Fibroblast of upper back skin (primary cell): ENCODE measurements around the gene RNF144A.

Experiments
- DNase-seq: peaks from one replicate; pipeline ENCODE4 v3.0.0-alpha.2; 2013

Gene RNF144A

GRCh38 chr2:6951046-6951445 lies 33.8 kb downstream of the RNF144A start:
- DNase-seq: no peak

- peak; percentile 64 for DNase-seq
Measured at GRCh38 chr2:6952101-6952500, 34.9 kb downstream of the RNF144A start.

DNA sequence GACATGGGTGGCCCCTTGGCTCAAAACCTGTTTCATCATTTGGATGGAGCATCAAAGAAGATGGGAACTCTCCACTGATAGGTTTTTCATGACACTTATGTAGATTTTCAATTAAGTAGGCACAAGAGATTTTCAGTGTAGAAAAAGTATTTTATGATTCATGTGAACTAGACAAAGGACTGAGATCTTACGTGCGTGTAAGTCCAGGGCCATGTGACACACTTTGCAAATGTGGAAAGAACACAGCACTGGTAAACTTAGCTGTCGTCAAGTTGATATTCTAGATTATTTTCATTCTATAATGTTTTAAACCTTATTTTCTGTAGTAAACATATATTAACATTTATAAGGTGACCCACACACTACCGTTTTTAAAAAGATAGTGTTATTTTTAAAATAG lies 37.4 kb downstream of the RNF144A start:
- DNase-seq: no peak

- DNase-seq: no peak
Measured at GRCh38 chr2:6955511-6956136, 38.4 kb downstream of the RNF144A start.

DNA sequence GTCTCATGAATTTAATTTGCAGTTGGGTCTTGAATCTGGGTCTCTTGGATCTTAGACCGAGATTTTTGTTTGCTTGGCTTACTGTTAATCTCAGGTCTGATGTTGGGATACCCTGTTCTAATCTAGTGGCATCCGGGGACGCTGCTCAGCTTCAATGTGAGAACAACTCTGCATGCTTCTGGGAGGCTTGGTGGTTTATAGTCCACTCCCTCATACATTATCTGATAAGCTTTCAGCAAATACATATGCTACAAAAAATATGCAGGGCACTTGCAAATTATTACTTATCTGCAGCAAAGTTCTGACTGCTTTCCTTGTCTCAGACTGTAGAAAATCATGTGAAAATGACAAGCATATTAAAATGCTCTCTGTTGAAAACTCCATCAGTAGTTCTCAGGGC lies 39.4 kb downstream of the RNF144A start:
- no peak for DNase-seq

DNA sequence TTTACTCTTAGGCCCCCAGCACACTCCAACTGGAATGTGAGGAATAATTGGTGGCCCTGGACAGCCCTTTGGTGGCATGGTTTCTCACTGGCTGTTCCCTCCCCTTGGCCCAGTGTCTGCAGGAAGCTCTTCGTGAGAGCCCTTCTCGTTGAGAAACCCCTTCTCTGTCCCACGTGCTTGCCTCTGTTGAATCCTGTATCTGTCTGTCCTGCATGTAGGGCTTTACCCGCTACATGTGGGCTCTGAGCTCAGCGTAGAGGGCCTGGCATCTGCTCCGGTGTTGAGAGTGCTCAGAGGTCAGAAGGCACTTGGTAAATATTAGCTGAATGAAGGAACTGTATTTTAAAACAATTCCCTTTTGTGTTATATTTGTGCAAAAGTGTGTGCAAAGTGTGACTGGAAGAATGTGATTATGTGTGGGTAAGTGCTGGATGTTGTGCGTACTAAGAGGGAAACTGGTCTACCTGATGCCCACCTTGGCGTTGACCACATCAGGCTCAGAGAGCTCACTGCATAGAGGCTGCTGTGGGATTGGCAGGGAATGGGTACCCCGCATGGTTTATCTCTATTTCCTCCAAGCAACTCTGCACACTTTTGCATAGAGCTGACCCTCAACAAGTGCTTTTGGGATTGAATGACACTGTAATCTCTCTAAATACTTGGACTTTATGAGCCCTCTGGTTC lies 40.0 kb downstream of the RNF144A start:
- no peak for DNase-seq

GRCh38 chr2:6957910-6958615 lies 40.9 kb downstream of the RNF144A start:
- no peak for DNase-seq

GRCh38 chr2:6958616-6959235 lies 41.5 kb downstream of the RNF144A start:
- no peak for DNase-seq

DNA sequence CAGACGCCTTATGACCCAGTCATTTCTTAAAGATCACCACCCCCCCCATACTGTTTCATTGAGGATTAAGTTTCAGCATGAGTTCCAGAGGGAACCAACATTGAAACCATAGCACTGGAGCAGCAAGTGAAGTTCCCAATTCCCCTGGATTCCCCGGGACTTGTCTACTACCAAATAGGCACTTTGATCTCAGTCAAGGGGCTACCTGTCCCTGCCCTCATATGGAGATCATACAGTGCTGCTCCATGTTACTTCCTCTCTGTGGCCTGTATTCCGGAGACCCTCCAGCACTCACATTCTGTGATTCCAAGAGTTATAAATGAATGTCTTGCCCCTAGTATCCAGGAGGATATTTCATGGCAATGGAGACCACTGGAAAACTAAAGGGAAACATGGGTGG lies 42.5 kb downstream of the RNF144A start:
- DNase-seq: no peak

DNA sequence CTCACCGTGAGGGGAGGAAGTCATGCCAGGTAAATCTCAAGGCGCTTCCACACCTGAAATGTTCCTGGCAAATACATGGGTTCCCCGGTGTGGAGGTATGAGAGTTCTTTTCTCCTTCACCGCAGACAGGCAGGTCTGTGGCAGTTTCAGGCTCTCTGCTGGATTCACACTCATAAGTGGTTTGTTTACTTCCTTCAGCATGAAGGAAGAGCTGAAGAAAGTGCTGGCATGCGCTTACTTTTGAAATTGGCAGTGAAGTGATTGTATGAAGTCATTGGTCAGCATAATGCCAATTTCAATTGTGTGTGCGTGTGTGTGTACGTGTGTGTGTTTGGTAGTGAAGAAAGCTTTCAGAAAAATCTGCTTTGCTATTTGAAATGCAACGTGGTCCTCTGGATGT lies 43.4 kb downstream of the RNF144A start:
- DNase-seq: peak; percentile 29

- DNase-seq: no peak
Measured at GRCh38 chr2:6963727-6964126, 46.5 kb downstream of the RNF144A start.

DNA sequence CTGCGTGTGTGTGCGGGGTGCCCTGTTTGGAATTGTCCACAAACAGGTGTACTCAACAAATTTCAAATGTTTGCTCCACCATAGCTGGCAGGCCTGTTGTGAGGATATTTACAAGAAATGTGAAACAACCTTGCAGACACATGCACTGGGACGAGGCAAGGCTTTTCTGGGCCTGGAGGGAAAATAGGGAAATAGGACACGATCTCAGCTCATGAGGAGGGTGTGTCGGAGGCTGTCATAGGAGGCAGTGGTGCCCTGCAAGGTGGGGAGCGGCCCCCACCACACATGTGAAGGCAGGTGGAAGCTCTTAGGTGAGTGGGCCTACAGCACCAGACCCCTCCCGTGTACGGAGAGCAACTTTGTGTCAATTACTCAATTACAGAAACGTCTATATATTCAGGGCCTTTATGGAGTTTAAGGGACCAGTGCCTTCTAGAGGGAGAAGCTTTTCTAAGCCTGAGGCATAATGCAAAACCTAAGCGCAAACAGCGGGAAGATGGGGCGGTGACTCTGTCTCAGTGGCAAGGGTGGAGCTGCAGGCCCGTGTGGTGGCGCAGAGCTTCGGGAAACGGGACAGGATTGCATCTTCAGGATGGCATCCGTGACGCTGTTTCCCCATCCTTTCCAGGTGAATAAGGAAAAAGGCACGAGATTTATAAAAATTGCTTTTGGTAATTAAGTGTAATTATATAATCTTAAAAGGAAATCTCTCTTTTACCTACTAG lies 48.0 kb downstream of the RNF144A start:
- no peak for DNase-seq

- DNase-seq: no peak
Measured at GRCh38 chr2:6966446-6966940, 49.3 kb downstream of the RNF144A start.

GRCh38 chr2:6967301-6967700 lies 50.1 kb downstream of the RNF144A start:
- DNase-seq: no peak

DNA sequence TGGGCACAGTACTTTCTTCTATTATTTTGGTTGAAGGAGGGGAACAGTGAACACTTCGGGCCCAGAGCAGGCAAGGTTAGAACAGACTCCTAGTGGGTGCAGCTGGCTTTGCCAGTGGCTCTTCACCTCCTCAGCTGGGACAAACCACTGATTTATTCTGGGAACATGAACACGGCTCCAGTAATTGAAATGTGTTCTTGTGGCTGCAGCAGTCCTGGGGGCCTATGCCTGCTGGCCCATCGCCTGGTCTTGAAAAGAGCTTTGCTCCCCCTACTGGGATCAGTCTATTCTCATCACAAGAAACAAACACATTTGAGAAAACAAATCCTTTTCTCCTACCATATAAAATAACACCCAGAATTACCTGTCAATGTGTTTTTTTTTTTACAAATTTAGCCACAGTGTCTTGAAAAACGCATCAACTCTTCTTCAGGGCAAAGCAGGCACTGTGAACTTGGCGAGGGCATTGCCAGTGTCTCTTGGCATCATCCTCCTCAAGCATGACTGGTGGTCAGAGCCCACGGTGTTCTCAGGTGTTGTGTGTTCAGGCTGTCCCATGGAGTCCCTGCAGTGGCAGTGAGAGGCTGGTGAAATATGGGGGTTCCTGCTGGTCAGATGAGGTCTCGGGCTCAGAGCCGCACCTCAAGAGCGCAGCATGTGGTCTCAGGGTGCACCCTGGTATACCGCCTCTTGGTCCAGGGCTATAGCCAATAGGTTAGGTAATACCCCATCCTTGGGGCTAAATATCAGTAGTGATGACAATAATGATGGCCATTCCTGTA lies 51.3 kb downstream of the RNF144A start:
- peak; percentile 52 for DNase-seq

- DNase-seq: no peak
Measured at GRCh38 chr2:6970551-6970950, 53.3 kb downstream of the RNF144A start.

- no peak for DNase-seq
Measured at GRCh38 chr2:6970976-6971480, 53.8 kb downstream of the RNF144A start.

GRCh38 chr2:6971502-6971901 lies 54.3 kb downstream of the RNF144A start:
- no peak for DNase-seq

DNA sequence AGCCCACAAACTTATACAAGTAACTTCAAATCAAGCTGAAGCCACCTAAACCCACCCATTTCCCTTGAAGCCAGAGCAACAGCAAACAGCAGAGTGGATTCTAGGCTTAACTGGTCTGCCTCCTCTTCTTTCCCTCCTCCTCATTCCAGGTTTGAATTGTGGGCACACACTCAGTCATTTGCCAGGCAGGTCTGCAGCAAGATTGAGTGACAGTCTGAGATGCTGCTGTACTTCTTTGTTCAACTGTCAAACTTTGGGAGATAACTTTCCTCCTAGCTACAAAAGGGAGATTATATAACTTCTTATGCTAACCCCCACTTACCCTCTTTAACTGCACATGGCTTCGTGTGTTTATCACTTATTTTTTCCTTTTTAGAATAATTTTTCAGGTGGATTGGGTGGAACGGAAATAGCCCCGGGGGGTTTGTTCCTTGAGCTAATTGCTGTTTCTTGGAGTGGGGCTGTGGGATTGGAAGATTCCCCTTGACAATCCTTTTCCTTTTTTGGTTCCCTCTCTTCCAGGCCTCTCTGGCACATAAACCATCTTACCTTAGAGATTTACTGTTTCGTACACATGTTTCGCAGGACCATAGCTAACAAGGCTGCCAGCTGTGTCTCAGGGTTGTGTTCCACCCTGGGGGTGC lies 55.0 kb downstream of the RNF144A start:
- DNase-seq: no peak

GRCh38 chr2:6973895-6974545 lies 56.8 kb downstream of the RNF144A start:
- DNase-seq: no peak

GRCh38 chr2:6975988-6976387 lies 58.8 kb downstream of the RNF144A start:
- peak; percentile 24 for DNase-seq
